Measurements from ENCODE around the gene KIF1C.

- TF ChIP-seq POLR2AphosphoS5 (IDR thresholded peaks at IDR 0.05) (no peak), POLR2A (IDR thresholded peaks at IDR 0.05) (no peak)
- TF ChIP-seq, protein P1, sequence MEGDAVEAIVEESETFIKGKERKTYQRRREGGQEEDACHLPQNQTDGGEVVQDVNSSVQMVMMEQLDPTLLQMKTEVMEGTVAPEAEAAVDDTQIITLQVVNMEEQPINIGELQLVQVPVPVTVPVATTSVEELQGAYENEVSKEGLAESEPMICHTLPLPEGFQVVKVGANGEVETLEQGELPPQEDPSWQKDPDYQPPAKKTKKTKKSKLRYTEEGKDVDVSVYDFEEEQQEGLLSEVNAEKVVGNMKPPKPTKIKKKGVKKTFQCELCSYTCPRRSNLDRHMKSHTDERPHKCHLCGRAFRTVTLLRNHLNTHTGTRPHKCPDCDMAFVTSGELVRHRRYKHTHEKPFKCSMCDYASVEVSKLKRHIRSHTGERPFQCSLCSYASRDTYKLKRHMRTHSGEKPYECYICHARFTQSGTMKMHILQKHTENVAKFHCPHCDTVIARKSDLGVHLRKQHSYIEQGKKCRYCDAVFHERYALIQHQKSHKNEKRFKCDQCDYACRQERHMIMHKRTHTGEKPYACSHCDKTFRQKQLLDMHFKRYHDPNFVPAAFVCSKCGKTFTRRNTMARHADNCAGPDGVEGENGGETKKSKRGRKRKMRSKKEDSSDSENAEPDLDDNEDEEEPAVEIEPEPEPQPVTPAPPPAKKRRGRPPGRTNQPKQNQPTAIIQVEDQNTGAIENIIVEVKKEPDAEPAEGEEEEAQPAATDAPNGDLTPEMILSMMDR (IDR thresholded peaks at IDR 0.05), result no peak
Observed at GRCh38 chr17:4972752-4973151, 25.0 kb upstream of the KIF1C start.

All from prostate gland (tissue), 2 donors.